Endothelial cell (in vitro differentiated cells): ENCODE data around the gene FRMPD4. TPM values are rescaled to one million over a fixed set of nuclear protein-coding genes. Genes with fewer than 3 reads are reported as not detected.

Experiments used
- DNase-seq: peaks from one replicate; pipeline ENCODE4 v3.0.0; 2021; ENCODE audit warnings: low spot score
- H3K27ac Mint-ChIP-seq: one replicate; pipeline ENCODE4 v1.8.0; 2021; ENCODE audit warnings: mixed read lengths, inconsistent platforms; ENCODE audit not compliant: unreplicated experiment
- H3K27me3 Mint-ChIP-seq: one replicate; pipeline ENCODE4 v1.8.0; 2021; ENCODE audit warnings: mild to moderate bottlenecking, moderate library complexity, mixed read lengths, inconsistent platforms; ENCODE audit not compliant: unreplicated experiment
- H3K36me3 Mint-ChIP-seq: one replicate; pipeline ENCODE4 v1.8.0; 2021; ENCODE audit warnings: mild to moderate bottlenecking, low read depth, mixed read lengths, inconsistent platforms; ENCODE audit not compliant: unreplicated experiment
- H3K4me1 Mint-ChIP-seq: one replicate; pipeline ENCODE4 v1.8.0; 2021; ENCODE audit warnings: mild to moderate bottlenecking, mixed read lengths, inconsistent platforms; ENCODE audit not compliant: unreplicated experiment
- H3K4me3 Mint-ChIP-seq: one replicate; pipeline ENCODE4 v1.8.0; 2021; ENCODE audit warnings: mild to moderate bottlenecking, mixed read lengths, inconsistent platforms; ENCODE audit not compliant: unreplicated experiment
- H3K9me3 Mint-ChIP-seq: one replicate; pipeline ENCODE4 v1.8.0; 2021; ENCODE audit warnings: mixed read lengths, inconsistent platforms; ENCODE audit not compliant: unreplicated experiment
- long read RNA-seq: library from polyadenylated mRNA; unstranded; transcript quantifications from one replicate; pipeline ENCODE4 v2.0.0, GENCODE V29; 2020; ENCODE audit not compliant: unreplicated experiment
- total RNA-seq: library from RNA; stranded (reverse); fragmentation: NEBNext Ultra II Directional; extraction: Animal tissue kit (Norgen Biotek cat#: 25700); gene quantifications from one replicate; pipeline ENCODE4 v1.2.1, GENCODE V29; 2021; ENCODE audit not compliant: unreplicated experiment
- TF ChIP-seq, protein P1 (sequence below): fragments of 200-600 bp; sonication (generic); IDR thresholded peaks from one replicate; pipeline ENCODE4 v1.5.0; 2021; ENCODE audit warnings: antibody characterized with exemption; ENCODE audit not compliant: unreplicated experiment

Gene FRMPD4
- total RNA-seq: 0.03 TPM
- long read RNA-seq: 0 reads

DNA sequence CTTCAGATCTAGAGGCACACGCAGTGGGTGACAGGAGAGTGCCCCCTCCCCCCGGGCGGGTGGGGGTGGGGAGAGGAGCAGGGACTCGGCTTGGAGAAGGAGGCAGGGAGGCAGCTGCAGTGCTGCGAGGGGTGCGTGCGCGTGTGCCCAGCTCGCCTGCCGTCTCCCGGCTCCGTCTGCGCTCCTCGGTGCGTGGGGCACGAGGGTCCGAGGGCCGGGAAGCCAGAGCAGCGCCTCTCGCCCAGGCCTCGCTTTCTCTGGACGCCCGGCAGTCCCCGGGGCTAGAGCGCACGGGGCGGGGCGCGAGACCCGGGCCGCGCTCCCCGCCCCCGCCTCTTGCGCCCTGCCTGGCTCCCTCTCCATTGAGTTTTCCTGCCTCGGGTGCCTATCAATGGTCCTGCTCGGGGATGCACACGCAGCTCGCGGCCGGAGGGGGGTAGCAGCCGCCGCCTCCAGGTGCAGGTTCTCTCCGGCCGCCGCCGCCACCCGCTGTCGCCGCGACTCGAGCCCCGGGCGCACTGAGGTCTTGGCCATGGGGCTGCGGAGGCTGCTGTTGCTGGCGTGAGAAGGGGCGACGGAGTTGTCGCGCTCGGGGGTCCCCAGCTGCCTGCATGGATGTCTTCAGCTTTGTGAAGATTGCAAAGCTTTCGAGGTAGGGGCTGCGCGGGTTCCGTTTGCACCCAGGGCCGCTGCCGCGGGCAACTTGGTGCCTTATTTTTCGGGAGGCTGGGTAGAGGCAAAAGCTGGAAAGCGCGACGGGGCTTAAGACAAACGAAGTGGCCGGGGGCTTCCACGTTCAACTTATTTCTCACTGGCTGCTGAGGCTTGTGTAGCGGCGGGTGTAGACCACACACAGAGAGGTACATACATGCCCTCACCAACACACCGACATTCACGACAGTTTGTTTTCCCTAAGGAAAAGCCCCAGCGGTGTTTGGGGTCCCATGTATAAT is at the start of gene FRMPD4:
TSS of gene FRMPD4 (plus strand) at position 113 of the 953 bp plus-strand sequence. CDS start at position 612, 499 bp downstream.
- TF ChIP-seq, protein P1, sequence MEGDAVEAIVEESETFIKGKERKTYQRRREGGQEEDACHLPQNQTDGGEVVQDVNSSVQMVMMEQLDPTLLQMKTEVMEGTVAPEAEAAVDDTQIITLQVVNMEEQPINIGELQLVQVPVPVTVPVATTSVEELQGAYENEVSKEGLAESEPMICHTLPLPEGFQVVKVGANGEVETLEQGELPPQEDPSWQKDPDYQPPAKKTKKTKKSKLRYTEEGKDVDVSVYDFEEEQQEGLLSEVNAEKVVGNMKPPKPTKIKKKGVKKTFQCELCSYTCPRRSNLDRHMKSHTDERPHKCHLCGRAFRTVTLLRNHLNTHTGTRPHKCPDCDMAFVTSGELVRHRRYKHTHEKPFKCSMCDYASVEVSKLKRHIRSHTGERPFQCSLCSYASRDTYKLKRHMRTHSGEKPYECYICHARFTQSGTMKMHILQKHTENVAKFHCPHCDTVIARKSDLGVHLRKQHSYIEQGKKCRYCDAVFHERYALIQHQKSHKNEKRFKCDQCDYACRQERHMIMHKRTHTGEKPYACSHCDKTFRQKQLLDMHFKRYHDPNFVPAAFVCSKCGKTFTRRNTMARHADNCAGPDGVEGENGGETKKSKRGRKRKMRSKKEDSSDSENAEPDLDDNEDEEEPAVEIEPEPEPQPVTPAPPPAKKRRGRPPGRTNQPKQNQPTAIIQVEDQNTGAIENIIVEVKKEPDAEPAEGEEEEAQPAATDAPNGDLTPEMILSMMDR: no peak
- Mint-ChIP-seq H3K36me3 (no peaks in the 10 kb centered on the region), H3K27ac (no peak within 1 kb of the TSS), H3K9me3 (no peaks in the 10 kb centered on the region), H3K4me1 (peaks cover 6% of the 10 kb centered on the region), H3K27me3 (peaks cover 1% of the 10 kb centered on the region), H3K4me3 (peak within 1 kb of the TSS; percentile 87)
- peak; percentile 15 for DNase-seq

DNA sequence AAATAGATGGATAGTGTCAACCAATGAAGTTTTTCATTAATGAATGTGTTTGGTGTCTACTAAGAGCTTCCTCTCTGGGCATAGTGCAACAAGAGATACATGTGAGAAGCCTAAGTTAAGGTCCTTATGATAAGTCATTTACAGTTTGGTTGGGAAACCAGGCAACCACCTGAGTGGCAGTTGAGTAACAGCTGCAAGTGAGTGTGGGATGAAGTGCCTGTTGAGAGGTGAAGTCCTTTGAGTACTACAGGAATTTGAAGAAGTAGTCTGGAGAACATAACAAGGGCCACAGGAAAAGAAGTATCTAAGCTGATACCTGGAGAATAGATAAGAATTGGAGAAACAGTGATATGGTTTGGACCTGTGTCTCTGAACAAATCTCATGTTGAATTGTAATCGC is 48.5 kb upstream of the FRMPD4 start:
- TF ChIP-seq, protein P1: no peak
- Mint-ChIP-seq H3K27me3 (no peaks in the 10 kb centered on the region), H3K36me3 (no peaks in the 10 kb centered on the region), H3K4me3 (no peak overlapping the region), H3K4me1 (no peaks in the 10 kb centered on the region), H3K9me3 (no peaks in the 10 kb centered on the region), H3K27ac (no peak overlapping the region)
- DNase-seq: no peak

DNA sequence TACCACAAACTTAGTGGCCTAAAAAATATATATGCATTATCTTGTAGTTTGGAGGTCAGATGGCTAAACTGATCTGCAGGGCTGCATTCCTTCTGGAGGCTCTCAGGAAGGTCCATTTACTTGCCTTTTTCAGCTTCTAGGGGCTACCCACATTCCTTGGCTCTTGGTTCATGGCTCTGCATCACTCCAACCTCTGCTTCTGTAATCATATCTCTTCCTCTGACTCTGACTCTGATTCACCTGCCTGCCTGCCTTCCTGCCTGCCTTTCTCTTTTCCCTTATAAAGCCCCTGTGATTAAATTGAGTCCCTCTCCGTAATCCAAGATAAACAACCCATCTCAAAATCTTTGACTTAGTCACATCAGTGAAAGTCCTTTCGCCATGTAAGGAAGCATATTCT is 25.0 kb upstream of the FRMPD4 start:
- H3K36me3 Mint-ChIP-seq: no peaks in the 10 kb centered on the region
- H3K4me1 Mint-ChIP-seq: no peaks in the 10 kb centered on the region
- H3K9me3 Mint-ChIP-seq: no peaks in the 10 kb centered on the region
- H3K27me3 Mint-ChIP-seq: peaks cover 2% of the 10 kb centered on the region
- TF ChIP-seq, protein P1: no peak
- no peak for DNase-seq
- no peak overlapping the region for H3K27ac Mint-ChIP-seq
- H3K4me3 Mint-ChIP-seq: no peak overlapping the region

DNA sequence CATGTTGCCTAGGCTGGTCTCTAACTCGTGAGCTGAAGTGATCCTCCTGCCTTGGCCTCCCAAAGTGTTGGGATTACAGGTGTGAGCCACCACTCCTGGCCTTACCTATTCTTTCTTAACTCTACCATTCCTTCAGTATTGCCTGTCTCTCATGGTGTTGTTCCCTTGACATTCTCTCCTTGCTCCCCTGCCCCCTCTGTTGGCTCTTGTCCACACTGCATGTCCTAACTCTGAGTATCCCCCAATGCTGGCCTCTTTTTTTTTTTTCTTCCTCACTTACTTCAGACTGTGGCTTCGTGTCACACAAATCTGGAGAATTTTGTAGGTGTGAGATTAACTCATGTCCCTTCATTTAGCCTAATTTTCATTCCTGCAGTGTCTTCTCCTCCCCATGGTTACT is 22.9 kb upstream of the FRMPD4 start:
- peak; percentile 43 for DNase-seq
- TF ChIP-seq, protein P1: peak; percentile 19
- H3K9me3 Mint-ChIP-seq: no peaks in the 10 kb centered on the region
- H3K27me3 Mint-ChIP-seq: peaks cover 2% of the 10 kb centered on the region
- no peaks in the 10 kb centered on the region for H3K36me3 Mint-ChIP-seq
- H3K4me1 Mint-ChIP-seq: no peaks in the 10 kb centered on the region
- H3K4me3 Mint-ChIP-seq: no peak overlapping the region
- no peak overlapping the region for H3K27ac Mint-ChIP-seq

DNA sequence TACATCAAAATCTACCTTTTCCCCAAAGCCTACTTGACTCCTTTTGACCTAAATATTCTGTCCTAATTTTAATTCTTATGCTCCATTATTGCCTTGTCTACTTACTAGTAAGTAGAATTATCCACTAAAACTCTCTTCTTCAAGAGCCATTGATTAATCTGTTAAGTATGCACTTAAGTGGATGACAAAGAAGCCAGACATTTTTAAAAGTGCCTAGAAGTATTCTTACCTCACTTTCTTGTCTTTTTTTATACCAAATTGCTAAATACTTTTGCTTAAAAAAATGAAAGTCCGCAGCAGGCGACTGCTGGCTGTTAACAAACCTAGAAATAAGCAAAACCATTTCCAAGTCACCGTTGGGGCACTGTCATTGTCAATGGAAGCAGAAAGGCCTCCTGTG is 20.1 kb upstream of the FRMPD4 start:
- Mint-ChIP-seq H3K4me1 (no peaks in the 10 kb centered on the region), H3K36me3 (no peaks in the 10 kb centered on the region), H3K27me3 (peaks cover 2% of the 10 kb centered on the region), H3K4me3 (no peak overlapping the region), H3K27ac (no peak overlapping the region), H3K9me3 (no peaks in the 10 kb centered on the region)
- TF ChIP-seq, protein P1: no peak
- no peak for DNase-seq
